Mucosa of stomach (tissue), 1 donor: ENCODE data around the gene TBCA.

Experiments
- H3K27me3 ChIP-seq: one replicate; pipeline ENCODE4 v1.7.0; 2013; ENCODE audit warnings: mild to moderate bottlenecking, low read length; ENCODE audit not compliant: control insufficient read depth, insufficient read depth
- H3K36me3 ChIP-seq: one replicate; pipeline ENCODE4 v1.7.0; 2013; ENCODE audit warnings: low read length; ENCODE audit not compliant: control insufficient read depth, insufficient read depth
- H3K4me1 ChIP-seq: one replicate; pipeline ENCODE4 v1.7.0; 2013; ENCODE audit warnings: mild to moderate bottlenecking, low read length; ENCODE audit not compliant: control insufficient read depth, insufficient read depth
- H3K4me3 ChIP-seq: one replicate; pipeline ENCODE4 v1.7.0; 2013; ENCODE audit warnings: low read length
- H3K9ac ChIP-seq: one replicate; pipeline ENCODE4 v1.7.0; 2013; ENCODE audit warnings: mild to moderate bottlenecking, low read length, moderate library complexity
- H3K9me3 ChIP-seq: one replicate; pipeline ENCODE4 v1.7.0; 2013; ENCODE audit warnings: mild to moderate bottlenecking, low read length, moderate library complexity; ENCODE audit not compliant: control insufficient read depth
- donor health status: Pancreatic carcinoma.

Gene TBCA

GRCh38 chr5:77784735-77785134 lies 8.6 kb upstream of the TBCA start:
- no peaks in the 10 kb centered on the region for H3K27me3 ChIP-seq
- no peak overlapping the region for H3K4me3 ChIP-seq
- no peak overlapping the region for H3K9ac ChIP-seq
- H3K9me3 ChIP-seq: no peaks in the 10 kb centered on the region
- H3K36me3 ChIP-seq: no peaks in the 10 kb centered on the region
- no peaks in the 10 kb centered on the region for H3K4me1 ChIP-seq

- no peak overlapping the region for H3K4me3 ChIP-seq
- no peaks in the 10 kb centered on the region for H3K4me1 ChIP-seq
- no peaks in the 10 kb centered on the region for H3K9me3 ChIP-seq
- no peaks in the 10 kb centered on the region for H3K27me3 ChIP-seq
- no peak overlapping the region for H3K9ac ChIP-seq
- no peaks in the 10 kb centered on the region for H3K36me3 ChIP-seq
These were observed 4.9 kb upstream of the TBCA start for GRCh38 chr5:77781076-77781475.

DNA sequence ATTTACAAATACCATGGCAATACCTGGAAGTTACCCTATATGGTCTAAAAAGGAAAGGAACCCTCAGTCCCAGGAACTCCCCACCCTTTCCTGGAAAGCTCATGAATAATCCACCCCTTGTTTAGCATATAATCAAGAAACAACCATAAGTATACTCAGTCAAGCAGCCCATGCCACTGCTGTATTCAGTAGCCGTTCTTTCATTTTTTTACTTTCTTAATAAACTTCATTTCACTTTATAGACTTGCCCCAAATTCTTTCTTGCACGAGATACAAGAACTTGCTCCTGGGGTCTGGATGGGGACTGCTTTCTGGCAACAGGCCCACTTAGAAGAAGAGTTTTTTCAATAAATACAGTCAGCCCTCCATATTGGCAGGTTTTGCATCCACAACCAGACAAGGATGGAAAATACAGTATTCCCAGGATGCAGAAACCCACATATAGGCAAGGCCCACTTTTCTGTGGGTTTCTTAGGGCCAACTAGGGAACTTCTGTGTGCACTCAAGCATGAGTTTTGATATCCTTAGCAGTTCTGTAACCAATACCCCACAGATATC lies 2.8 kb upstream of the TBCA start:
- Histone ChIP-seq H3K9me3 (no peaks in the 10 kb centered on the region), H3K4me1 (peaks cover 4% of the 10 kb centered on the region), H3K4me3 (no peak overlapping the region), H3K9ac (no peak overlapping the region), H3K27me3 (no peaks in the 10 kb centered on the region), H3K36me3 (no peaks in the 10 kb centered on the region)

- Histone ChIP-seq H3K9ac (no peak overlapping the region), H3K27me3 (no peaks in the 10 kb centered on the region), H3K9me3 (no peaks in the 10 kb centered on the region), H3K4me1 (peaks cover 4% of the 10 kb centered on the region), H3K4me3 (no peak overlapping the region), H3K36me3 (no peaks in the 10 kb centered on the region)
These were observed 2.3 kb upstream of the TBCA start for GRCh38 chr5:77778398-77778797.

GRCh38 chr5:77777911-77778310 lies 1.8 kb upstream of the TBCA start:
- Histone ChIP-seq H3K4me3 (no peak overlapping the region), H3K4me1 (peaks cover 4% of the 10 kb centered on the region), H3K36me3 (no peaks in the 10 kb centered on the region), H3K9ac (no peak overlapping the region), H3K27me3 (no peaks in the 10 kb centered on the region), H3K9me3 (no peaks in the 10 kb centered on the region)

- Histone ChIP-seq H3K9me3 (no peaks in the 10 kb centered on the region), H3K27me3 (no peaks in the 10 kb centered on the region), H3K4me1 (peaks cover 4% of the 10 kb centered on the region), H3K9ac (no peak overlapping the region), H3K36me3 (no peaks in the 10 kb centered on the region), H3K4me3 (no peak overlapping the region)
These were observed 1.2 kb upstream of the TBCA start for GRCh38 chr5:77777281-77777892.

GRCh38 chr5:77776554-77777206 lies 541 bp upstream of the TBCA start:
- no peaks in the 10 kb centered on the region for H3K36me3 ChIP-seq
- peak overlapping the region; percentile 83 for H3K4me3 ChIP-seq
- H3K9me3 ChIP-seq: no peaks in the 10 kb centered on the region
- peaks cover 4% of the 10 kb centered on the region for H3K4me1 ChIP-seq
- no peaks in the 10 kb centered on the region for H3K27me3 ChIP-seq
- peak overlapping the region; percentile 92 for H3K9ac ChIP-seq

- Histone ChIP-seq H3K4me1 (peaks cover 8% of the 10 kb centered on the region), H3K27me3 (no peaks in the 10 kb centered on the region)
These were observed 954 bp downstream of the TBCA start for GRCh38 chr5:77774981-77775789.

GRCh38 chr5:77773734-77774280 lies 2.3 kb downstream of the TBCA start:
- Histone ChIP-seq H3K27me3 (no peaks in the 10 kb centered on the region), H3K4me1 (peaks cover 8% of the 10 kb centered on the region), H3K4me3 (no peak overlapping the region), H3K9ac (no peak overlapping the region), H3K36me3 (no peaks in the 10 kb centered on the region), H3K9me3 (no peaks in the 10 kb centered on the region)

More at GRCh38 chr5:77774981-77775789, 954 bp downstream of the TBCA start:
- no peaks in the 10 kb centered on the region for H3K36me3 ChIP-seq
- H3K9ac ChIP-seq: peak overlapping the region; percentile 92
- H3K4me3 ChIP-seq: peak overlapping the region; percentile 83
- no peaks in the 10 kb centered on the region for H3K9me3 ChIP-seq

GRCh38 chr5:77772729-77773128 lies 3.4 kb downstream of the TBCA start:
- Histone ChIP-seq H3K9ac (no peak overlapping the region), H3K9me3 (no peaks in the 10 kb centered on the region), H3K4me1 (peaks cover 8% of the 10 kb centered on the region), H3K36me3 (no peaks in the 10 kb centered on the region), H3K4me3 (no peak overlapping the region), H3K27me3 (no peaks in the 10 kb centered on the region)

GRCh38 chr5:77771452-77771851 lies 4.7 kb downstream of the TBCA start:
- Histone ChIP-seq H3K9me3 (no peaks in the 10 kb centered on the region), H3K27me3 (no peaks in the 10 kb centered on the region), H3K36me3 (no peaks in the 10 kb centered on the region), H3K4me3 (no peak overlapping the region), H3K9ac (no peak overlapping the region), H3K4me1 (peaks cover 8% of the 10 kb centered on the region)
